Uterus (tissue), 2 donors: Measurements from ENCODE around the gene LRRC4C.

Experiments
- POLR2A ChIP-seq, 2 donors: fragments of 450-650 bp; IDR thresholded peaks; one replicate each; pipeline ENCODE4 v1.6.1; 2016; ENCODE audit warnings: antibody characterized with exemption in 2 of 2, mild to moderate bottlenecking in 1 of 2, moderate library complexity in 1 of 2
- TF ChIP-seq, protein P1 (sequence below), 4 experiments: fragments of 200-600 bp in 2 of 4; fragments of 450-650 bp in 2 of 4; sonication (generic) in 2 of 4; IDR thresholded peaks; one replicate each; pipeline ENCODE4 v1.5.1; 2016 to 2019; ENCODE audit warnings: antibody characterized with exemption in 4 of 4, mild to moderate bottlenecking in 2 of 4, moderate library complexity in 1 of 4

DNA sequence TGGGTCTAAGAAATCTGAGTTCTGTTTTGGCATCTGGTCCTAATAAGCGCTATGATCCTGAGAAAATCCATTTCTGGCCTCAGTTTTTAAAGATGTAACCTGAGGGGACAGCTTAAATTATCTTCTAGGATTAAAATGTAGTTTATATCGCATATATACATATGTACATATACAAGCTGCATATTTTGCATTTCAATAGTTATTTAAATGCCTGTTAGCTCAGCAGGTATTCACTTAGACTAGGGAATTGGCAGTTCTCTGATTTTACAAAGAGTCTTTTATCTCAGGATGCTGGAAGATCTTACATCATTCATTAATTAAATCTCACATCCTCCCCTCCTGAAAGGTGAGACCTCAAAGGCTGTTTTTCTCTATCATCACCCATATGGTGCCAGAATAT, 1232.8 kb downstream of the LRRC4C start:
- TF ChIP-seq, protein P1, sequence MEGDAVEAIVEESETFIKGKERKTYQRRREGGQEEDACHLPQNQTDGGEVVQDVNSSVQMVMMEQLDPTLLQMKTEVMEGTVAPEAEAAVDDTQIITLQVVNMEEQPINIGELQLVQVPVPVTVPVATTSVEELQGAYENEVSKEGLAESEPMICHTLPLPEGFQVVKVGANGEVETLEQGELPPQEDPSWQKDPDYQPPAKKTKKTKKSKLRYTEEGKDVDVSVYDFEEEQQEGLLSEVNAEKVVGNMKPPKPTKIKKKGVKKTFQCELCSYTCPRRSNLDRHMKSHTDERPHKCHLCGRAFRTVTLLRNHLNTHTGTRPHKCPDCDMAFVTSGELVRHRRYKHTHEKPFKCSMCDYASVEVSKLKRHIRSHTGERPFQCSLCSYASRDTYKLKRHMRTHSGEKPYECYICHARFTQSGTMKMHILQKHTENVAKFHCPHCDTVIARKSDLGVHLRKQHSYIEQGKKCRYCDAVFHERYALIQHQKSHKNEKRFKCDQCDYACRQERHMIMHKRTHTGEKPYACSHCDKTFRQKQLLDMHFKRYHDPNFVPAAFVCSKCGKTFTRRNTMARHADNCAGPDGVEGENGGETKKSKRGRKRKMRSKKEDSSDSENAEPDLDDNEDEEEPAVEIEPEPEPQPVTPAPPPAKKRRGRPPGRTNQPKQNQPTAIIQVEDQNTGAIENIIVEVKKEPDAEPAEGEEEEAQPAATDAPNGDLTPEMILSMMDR (IDR thresholded peaks at IDR 0.05): no peak
- TF ChIP-seq POLR2A (IDR thresholded peaks at IDR 0.05): no peak
